Spleen (tissue), 7 donors: ENCODE results near the gene ZNF431.
"Not testable (repeated sequence)": the region's sequence is repeated elsewhere in the genome, so short reads cannot be mapped to it uniquely, and the experiment has no call there.

ENCODE experiments used
- CTCF ChIP-seq, 11 experiments: fragments of 200-600 bp in 7 of 11; fragments of 450-650 bp in 4 of 11; sonication (generic) in 4 of 11; IDR thresholded peaks in 8 of 11; conservative IDR thresholded peaks in 3 of 11; 1 replicate in 7 of 11; 2 replicates in 4 of 11; pipeline versions ENCODE4 v1.4.0 to v1.8.0; 2016 to 2021; ENCODE audit warnings: antibody characterized with exemption in 11 of 11, inconsistent platforms in 4 of 11, mild to moderate bottlenecking in 1 of 11
- POLR2A ChIP-seq, 3 donors: fragments of 450-650 bp; IDR thresholded peaks; one replicate each; pipeline ENCODE4 v1.5.1; 2017; ENCODE audit warnings: antibody characterized with exemption in 3 of 3, mild to moderate bottlenecking in 1 of 3
- donor health status: DM: no; HTN: no; CAD: no; lungs with moderate emphysema.
- donor health status: DM: no; HTN: no; CAD: no.
- donor health status: DM: no; HTN: no; CAD: no.

GRCh38 chr19:21229938-21230337 is 88.1 kb downstream of the ZNF431 start:
- TF ChIP-seq POLR2A (IDR thresholded peaks at IDR 0.05); CTCF (IDR thresholded peaks at IDR 0.05 in 8 of 11, conservative IDR thresholded peaks at IDR 0.05 in 3 of 11): not testable (repeated sequence)
